Mucosa of descending colon (tissue), 3 donors: ENCODE measurements around the gene ESCO1. TPM values are rescaled to one million over a fixed set of nuclear protein-coding genes. Genes with fewer than 3 reads are reported as not detected.

Experiments used
- ATAC-seq: fragments of 200-7000 bp; cut with Tn5 transposase; one replicate; pipeline ENCODE4 v1.9.1; 2020; ENCODE audit warnings: mild to moderate bottlenecking, moderate library complexity
- DNase-seq, 3 donors: peaks; one replicate each; pipeline ENCODE4 v3.0.0-alpha.2; 2020
- H3K36me3 ChIP-seq: fragments of 200-600 bp; one replicate; pipeline ENCODE4 v1.8.0; 2021; ENCODE audit warnings: low read depth, mild to moderate bottlenecking
- H3K4me1 ChIP-seq: fragments of 200-600 bp; one replicate; pipeline ENCODE4 v1.8.0; 2021; ENCODE audit warnings: low read depth, mild to moderate bottlenecking
- H3K4me3 ChIP-seq: fragments of 200-600 bp; one replicate; pipeline ENCODE4 v1.8.0; 2021; ENCODE audit warnings: mild to moderate bottlenecking
- H3K9me3 ChIP-seq: fragments of 200-600 bp; one replicate; pipeline ENCODE4 v1.8.0; 2021; ENCODE audit warnings: mild to moderate bottlenecking
- intact Hi-C, 2 donors: fragments of 100-400 bp; cut with DNase I in 1 of 2; cut with micrococcal nuclease in 1 of 2; formaldehyde crosslinking; loops; one replicate each; pipeline versions ENCODE4 v1.11.0 to v1.11.1; 2022; cut with DNase I, micrococcal nuclease
- total RNA-seq, 3 donors: library from RNA; stranded (reverse); fragmentation: NEBNext Ultra II Directional in 2 of 3; extraction: Animal tissue kit (Norgen Biotek cat#: 25700) in 2 of 3; gene quantifications; one replicate each; pipeline versions ENCODE4 v1.2.1 to v1.2.4, GENCODE V29; 2021 to 2023
- TF ChIP-seq, protein P1 (sequence below): fragments of 200-600 bp; IDR thresholded peaks from one replicate; pipeline ENCODE4 v1.8.0; 2022; ENCODE audit warnings: antibody characterized with exemption, mild to moderate bottlenecking
- donor health status: DM: no; HTN: no; CAD: no; lungs with moderate emphysema.
- donor health status: DM: no; HTN: no; CAD: no.
- donor health status: DM: no; HTN: yes; CAD: no.

Gene ESCO1
- total RNA-seq, 3 donors from 2014 or later: 14.8 to 18.0 (median 15.8) TPM

DNA sequence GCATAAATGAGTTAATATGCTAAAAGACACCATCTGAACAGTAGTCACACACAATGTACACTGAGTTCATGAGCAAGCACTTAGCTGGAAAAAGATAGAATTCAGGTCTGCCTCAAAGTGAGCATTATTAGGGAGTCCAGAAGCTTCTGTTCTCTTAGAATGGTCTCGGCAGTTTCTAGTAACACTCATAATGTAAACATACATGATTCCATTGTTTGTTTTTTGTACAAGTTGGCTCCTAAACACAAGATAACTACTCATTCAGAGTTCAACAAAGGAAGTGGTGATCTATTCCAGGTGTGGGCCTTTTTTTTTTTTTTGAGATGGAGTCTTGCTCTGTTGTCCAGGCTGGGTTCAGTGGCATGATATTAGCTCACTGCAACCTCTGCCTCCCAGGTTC is 66.2 kb downstream of the ESCO1 start:
- no peak for ATAC-seq
- no peak for DNase-seq
- H3K36me3 ChIP-seq: peaks cover 9% of the 10 kb centered on the region
- intact Hi-C loops: no loop called here
- H3K9me3 ChIP-seq: no peaks in the 10 kb centered on the region
- H3K4me1 ChIP-seq: no peaks in the 10 kb centered on the region
- no peak overlapping the region for H3K4me3 ChIP-seq
- TF ChIP-seq, protein P1, sequence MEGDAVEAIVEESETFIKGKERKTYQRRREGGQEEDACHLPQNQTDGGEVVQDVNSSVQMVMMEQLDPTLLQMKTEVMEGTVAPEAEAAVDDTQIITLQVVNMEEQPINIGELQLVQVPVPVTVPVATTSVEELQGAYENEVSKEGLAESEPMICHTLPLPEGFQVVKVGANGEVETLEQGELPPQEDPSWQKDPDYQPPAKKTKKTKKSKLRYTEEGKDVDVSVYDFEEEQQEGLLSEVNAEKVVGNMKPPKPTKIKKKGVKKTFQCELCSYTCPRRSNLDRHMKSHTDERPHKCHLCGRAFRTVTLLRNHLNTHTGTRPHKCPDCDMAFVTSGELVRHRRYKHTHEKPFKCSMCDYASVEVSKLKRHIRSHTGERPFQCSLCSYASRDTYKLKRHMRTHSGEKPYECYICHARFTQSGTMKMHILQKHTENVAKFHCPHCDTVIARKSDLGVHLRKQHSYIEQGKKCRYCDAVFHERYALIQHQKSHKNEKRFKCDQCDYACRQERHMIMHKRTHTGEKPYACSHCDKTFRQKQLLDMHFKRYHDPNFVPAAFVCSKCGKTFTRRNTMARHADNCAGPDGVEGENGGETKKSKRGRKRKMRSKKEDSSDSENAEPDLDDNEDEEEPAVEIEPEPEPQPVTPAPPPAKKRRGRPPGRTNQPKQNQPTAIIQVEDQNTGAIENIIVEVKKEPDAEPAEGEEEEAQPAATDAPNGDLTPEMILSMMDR: no peak

DNA sequence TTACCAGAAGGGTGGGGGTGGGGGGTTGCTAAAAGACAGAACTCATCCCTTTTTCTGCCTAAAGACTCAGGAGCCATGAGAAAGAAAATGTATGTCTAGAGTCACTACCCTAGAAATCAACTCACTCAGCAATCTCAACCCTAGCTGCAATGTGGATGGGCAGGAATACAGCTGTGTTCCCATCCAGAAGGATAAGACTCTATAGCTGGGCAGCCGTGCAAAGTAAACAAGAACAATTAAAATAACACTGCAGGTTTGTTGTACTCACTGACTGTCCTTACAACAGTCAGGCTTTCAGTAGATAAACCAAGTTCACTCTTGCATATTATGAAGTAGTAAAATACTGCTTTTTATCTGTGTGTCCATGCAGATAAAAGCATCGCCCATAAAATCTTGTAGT is 74.0 kb downstream of the ESCO1 start:
- DNase-seq (no peak), ATAC-seq (no peak)
- intact Hi-C loops: no loop called here
- H3K36me3 ChIP-seq: peaks cover 5% of the 10 kb centered on the region
- no peaks in the 10 kb centered on the region for H3K9me3 ChIP-seq
- TF ChIP-seq, protein P1: no peak
- no peaks in the 10 kb centered on the region for H3K4me1 ChIP-seq
- H3K4me3 ChIP-seq: no peak overlapping the region

DNA sequence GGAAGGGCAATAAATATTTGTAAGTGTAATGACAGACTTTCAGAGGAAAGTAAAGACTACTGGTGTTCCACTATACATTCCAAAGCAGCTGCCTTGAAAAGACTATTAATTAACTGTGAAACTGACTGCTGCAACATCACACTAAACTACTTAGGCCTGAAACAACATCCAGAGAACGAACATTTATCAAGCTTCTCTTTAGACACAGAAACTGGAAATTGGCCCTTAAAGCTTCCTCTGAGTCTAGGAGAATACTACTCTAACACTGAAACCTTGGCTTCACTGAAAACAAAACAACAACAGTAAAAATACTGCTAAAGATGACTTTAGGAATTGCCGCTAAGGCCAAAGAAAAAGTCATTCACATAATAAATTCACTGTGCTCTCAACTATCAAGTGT is 74.6 kb downstream of the ESCO1 start:
- Histone ChIP-seq H3K4me1 (no peaks in the 10 kb centered on the region), H3K36me3 (peaks cover 5% of the 10 kb centered on the region), H3K4me3 (no peak overlapping the region), H3K9me3 (no peaks in the 10 kb centered on the region)
- TF ChIP-seq, protein P1: no peak
- intact Hi-C loops: no loop called here
- DNase-seq (no peak), ATAC-seq (no peak)

DNA sequence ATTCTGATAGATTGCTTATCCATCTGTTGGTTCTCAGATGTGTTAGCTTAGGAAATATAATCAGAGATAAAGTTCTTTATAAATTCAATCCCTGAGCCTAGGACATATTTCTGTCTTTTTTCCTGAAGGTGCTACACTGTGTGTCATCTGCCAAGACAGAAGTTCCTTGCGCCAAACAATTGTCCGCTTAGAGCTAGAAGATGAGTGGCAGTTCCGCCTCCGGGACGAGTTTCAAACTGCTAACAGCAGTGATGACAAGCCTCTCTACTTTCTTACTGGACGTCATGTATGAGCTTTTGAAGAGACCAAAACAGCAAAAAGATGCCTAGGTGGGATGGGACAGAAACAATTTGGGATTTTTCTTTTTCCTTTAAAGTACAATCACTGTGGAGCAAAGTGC is 78.0 kb downstream of the ESCO1 start:
- ATAC-seq (no peak), DNase-seq (no peak)
- TF ChIP-seq, protein P1: no peak
- Histone ChIP-seq H3K9me3 (no peaks in the 10 kb centered on the region), H3K36me3 (no peaks in the 10 kb centered on the region), H3K4me3 (no peak overlapping the region), H3K4me1 (no peaks in the 10 kb centered on the region)
- intact Hi-C loops: no loop called here

DNA sequence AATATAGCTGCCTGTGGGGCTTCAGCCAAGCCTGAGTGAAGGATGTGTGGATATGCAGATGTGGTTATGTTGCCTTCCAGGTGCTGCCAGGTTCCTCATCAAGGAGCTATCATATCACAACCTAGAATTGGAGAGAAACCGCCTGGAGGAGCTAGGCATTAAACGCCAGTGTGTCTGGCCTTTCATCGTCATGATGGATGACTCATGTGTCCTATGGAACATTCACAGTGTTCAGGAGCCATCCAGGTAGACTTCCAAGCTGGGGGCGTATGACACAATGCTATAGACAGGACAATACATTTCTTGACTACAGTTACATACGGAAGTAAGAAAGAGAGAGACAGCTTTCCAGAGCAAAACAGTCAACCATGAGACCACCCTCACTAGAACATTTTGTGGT is 86.8 kb downstream of the ESCO1 start:
- no peak for ATAC-seq
- intact Hi-C loops: no loop called here
- no peaks in the 10 kb centered on the region for H3K36me3 ChIP-seq

DNA sequence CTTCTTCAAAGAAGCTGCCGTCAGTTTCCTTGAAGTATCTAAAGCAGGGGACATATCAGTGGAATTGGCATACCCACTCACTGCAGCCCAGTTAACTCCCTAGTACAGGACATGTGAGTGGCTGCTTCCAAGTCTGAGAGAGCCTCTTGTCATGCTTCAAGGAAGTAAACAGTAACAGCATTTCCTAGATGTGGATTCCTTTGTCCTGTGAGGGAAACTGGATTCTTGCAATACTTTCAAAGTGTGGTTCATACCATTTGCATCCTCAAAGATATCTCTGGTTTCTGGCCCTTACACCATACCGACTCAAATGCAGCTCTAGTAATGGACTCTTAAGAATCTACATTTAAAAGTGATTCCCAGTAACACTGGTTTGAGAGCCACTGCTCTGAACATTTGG is 87.2 kb downstream of the ESCO1 start:
- intact Hi-C loops: no loop called here
- no peak for ATAC-seq

More for the DNA sequence above, 86.8 kb downstream of the ESCO1 start:
- TF ChIP-seq, protein P1: no peak
- no peak for DNase-seq
- no peaks in the 10 kb centered on the region for H3K9me3 ChIP-seq
- H3K4me3 ChIP-seq: no peak overlapping the region
- H3K4me1 ChIP-seq: no peaks in the 10 kb centered on the region

More for the DNA sequence above, 87.2 kb downstream of the ESCO1 start:
- Histone ChIP-seq H3K4me1 (no peaks in the 10 kb centered on the region), H3K36me3 (no peaks in the 10 kb centered on the region), H3K9me3 (no peaks in the 10 kb centered on the region), H3K4me3 (no peak overlapping the region)
- DNase-seq: no peak
- TF ChIP-seq, protein P1: no peak
